GM20000 (cell line): Measurements from ENCODE around the gene IL31.

Source experiments
- DNase-seq: peaks from one replicate; pipeline ENCODE4 v3.0.0; 2012; ENCODE audit warnings: low spot score
- TF ChIP-seq, protein P1 (sequence below): IDR thresholded peaks from 2 replicates; pipeline ENCODE4 v1.5.1; 2012; ENCODE audit warnings: mild to moderate bottlenecking, control low read depth; ENCODE audit errors: extremely low read depth, missing control alignments

Gene IL31

DNA sequence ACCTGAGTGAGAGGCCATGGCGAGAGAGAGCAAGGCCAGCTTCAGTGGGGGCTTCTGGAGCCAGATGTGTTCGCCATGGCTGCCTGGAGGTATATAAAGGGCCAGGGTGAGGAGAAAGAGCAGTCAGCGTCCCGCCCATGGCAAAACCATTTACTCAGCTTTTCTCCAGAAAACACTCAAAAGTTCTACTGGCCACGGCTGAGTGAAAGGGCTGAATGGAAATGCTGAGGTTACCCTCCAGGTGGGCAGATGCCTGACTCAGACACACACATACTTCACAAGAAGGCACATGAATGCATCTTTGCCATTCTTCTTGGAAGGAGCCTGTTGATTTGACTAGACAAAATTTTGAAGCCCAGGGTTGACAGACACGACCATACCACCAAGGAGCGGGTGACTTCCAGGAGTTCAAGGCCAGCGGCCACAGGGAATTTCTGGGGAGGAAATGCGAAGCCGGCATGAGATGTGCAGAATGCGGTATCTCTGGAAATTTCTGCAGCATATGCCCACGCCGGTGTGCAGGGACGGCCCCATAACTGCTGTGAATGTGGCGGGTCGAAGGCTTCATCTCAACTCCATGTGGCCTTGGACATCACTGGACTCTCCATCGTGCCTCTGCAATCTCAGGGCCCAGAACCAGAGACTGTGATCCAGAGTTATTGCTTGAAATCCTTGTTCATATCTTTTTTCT, at the start of gene IL31:
IL31 (minus strand) TSS at position 67 of the 691 bp plus-strand sequence; CDS start at position 18, 49 bp downstream.
- TF ChIP-seq, protein P1, sequence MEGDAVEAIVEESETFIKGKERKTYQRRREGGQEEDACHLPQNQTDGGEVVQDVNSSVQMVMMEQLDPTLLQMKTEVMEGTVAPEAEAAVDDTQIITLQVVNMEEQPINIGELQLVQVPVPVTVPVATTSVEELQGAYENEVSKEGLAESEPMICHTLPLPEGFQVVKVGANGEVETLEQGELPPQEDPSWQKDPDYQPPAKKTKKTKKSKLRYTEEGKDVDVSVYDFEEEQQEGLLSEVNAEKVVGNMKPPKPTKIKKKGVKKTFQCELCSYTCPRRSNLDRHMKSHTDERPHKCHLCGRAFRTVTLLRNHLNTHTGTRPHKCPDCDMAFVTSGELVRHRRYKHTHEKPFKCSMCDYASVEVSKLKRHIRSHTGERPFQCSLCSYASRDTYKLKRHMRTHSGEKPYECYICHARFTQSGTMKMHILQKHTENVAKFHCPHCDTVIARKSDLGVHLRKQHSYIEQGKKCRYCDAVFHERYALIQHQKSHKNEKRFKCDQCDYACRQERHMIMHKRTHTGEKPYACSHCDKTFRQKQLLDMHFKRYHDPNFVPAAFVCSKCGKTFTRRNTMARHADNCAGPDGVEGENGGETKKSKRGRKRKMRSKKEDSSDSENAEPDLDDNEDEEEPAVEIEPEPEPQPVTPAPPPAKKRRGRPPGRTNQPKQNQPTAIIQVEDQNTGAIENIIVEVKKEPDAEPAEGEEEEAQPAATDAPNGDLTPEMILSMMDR = no peak
- DNase-seq = no peak

DNA sequence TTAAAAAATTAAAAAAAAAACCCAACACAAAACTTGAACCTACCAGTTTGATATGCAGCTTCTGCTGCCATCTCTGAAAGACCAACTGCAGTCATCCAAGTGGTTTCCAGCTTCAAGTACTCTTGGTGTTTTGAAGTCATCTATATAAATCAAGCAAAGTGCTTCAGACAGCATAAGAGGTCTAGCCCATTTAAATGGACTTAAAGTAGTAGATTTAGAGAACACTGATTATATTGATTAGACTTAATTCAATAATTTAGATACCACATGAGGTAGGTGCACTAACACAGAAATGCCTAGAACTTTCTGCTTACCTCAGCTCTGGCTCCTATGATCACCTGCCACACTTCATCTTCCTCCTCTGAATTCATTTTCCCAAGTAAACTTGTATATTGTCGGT, 42.4 kb upstream of the IL31 start:
- TF ChIP-seq, protein P1 = no peak
- DNase-seq = no peak

DNA sequence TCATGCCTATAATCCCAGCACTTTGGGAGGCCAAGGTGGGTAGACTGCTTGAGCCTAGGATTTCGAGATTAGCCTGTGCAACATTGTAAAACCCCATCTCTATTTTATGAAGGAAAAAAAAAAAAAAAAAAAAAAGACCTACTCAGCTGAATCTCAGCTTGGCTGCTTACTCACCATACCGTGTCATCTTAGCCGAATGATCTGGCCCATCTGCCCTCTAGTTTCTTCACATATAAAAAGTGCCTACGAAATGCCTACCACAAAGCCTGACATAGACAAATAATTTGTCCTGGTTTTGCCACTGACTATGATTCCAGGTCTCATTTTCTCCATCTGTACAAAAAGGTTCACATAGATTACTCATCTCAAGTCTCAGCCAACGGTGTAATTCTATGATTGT, 41.8 kb upstream of the IL31 start:
- TF ChIP-seq, protein P1 = no peak
- DNase-seq = no peak

DNA sequence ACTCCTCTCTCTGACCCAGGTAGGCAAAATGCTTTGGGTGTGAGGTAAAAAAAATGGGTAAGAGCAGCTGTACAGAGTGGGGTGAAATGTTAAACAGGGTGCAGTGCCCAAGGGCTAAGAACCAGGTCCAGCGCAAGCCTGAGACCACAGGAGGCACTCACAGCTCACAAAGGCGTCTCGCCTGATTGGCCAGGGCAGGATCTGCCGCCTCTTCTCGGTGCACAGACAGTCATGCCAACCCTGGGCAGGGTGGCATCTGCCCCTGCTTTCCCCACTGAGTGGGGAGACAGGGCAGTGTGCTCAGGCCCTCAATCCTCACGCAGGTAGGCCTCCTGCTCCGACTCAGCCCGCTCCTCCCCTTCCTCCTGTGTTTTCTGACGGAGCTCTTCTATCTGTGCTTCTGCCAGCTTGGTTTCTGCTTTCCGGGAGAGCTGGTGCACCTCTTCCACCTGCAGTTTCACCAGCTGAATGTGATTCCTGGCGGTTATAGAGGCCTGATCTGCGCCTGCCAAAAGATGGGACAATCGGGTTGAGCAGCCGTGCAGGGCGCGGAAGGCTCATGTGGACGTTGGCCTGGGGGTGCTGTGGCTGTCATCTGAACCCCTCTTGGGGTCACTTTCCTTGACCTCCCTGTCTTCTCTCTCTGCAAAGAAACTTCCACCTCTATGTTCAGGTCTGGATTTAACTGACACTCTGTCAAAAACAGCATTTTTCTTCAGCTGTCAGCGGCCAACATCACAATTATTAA, 34.2 kb upstream of the IL31 start:
- DNase-seq = no peak
- TF ChIP-seq, protein P1 = no peak

DNA sequence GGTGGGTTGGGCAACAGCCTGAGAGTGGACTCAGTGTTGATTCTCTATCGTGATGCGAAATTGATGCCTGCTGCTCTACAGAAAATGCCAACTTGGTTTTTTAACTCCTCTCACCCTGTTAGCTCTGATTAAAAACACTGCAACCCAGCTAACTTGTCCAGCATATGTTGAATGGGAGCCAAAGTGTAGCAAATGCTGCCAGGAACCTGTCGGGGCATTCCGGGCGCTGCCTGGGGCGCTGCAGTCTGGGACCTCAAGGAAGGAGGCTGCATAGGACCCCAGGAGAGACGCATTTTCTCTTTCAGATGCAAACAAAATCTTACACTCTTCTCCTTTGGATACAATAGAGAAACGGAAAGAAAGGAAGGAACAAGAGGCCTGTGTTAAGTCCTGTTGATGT, 33.4 kb upstream of the IL31 start:
- TF ChIP-seq, protein P1 = no peak
- DNase-seq = no peak

DNA sequence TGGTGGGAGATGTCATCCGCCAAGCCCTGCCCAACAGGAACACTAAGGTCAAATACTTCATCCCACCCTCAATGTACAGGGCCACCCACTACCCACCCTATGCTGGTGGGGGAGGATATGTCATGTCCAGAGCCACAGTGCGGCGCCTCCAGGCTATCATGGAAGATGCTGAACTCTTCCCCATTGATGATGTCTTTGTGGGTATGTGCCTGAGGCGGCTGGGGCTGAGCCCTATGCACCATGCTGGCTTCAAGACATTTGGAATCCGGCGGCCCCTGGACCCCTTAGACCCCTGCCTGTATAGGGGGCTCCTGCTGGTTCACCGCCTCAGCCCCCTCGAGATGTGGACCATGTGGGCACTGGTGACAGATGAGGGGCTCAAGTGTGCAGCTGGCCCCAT, 33.0 kb upstream of the IL31 start:
- TF ChIP-seq, protein P1 = no peak
- no peak for DNase-seq

DNA sequence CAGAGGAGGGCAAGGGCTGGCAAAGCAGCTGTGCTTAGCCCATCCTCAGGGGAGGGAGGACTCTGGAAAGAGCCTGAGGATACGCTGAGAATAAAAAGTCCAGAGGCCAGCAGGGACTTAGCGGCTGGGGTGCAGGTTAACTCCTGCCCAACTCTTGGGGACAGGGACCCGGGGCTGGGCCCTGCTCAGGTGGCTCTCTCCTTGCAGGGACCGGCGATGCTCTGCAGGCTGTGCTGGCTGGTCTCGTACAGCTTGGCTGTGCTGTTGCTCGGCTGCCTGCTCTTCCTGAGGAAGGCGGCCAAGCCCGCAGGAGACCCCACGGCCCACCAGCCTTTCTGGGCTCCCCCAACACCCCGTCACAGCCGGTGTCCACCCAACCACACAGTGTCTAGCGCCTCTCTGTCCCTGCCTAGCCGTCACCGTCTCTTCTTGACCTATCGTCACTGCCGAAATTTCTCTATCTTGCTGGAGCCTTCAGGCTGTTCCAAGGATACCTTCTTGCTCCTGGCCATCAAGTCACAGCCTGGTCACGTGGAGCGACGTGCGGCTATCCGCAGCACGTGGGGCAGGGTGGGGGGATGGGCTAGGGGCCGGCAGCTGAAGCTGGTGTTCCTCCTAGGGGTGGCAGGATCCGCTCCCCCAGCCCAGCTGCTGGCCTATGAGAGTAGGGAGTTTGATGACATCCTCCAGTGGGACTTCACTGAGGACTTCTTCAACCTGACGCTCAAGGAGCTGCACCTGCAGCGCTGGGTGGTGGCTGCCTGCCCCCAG, 32.3 kb upstream of the IL31 start:
- DNase-seq = no peak
- TF ChIP-seq, protein P1 = no peak
